Omental fat pad (tissue), 4 donors: ENCODE data around the gene PAQR9. TPM values are rescaled to one million over a fixed set of nuclear protein-coding genes. Genes with fewer than 3 reads are reported as not detected.

Experiments
- ATAC-seq: fragments of 150-250 bp; one replicate; pipeline ENCODE4 v1.9.1; 2016; ENCODE audit warnings: mild to moderate bottlenecking, moderate library complexity; ENCODE audit not compliant: low FRiP score
- DNase-seq: peaks from one replicate; pipeline ENCODE4 v3.0.0-alpha.2; 2019; ENCODE audit warnings: low spot score
- total RNA-seq, 4 donors: library from RNA; depleted of rRNA; stranded (reverse); fragments of >200 nt; gene quantifications; one replicate each; pipeline ENCODE4 v1.1.0, GENCODE V29; 2016
- TF ChIP-seq, protein P1 (sequence below), 3 donors: fragments of 450-650 bp; IDR thresholded peaks; one replicate each; pipeline ENCODE4 v1.5.1; 2016 to 2017; ENCODE audit warnings: antibody characterized with exemption in 3 of 3, mild to moderate bottlenecking in 3 of 3, moderate library complexity in 2 of 3

The PAQR9 gene
- total RNA-seq, 4 donors from 2014 or later = 0.93 to 1.8 TPM; not detected in 2

DNA sequence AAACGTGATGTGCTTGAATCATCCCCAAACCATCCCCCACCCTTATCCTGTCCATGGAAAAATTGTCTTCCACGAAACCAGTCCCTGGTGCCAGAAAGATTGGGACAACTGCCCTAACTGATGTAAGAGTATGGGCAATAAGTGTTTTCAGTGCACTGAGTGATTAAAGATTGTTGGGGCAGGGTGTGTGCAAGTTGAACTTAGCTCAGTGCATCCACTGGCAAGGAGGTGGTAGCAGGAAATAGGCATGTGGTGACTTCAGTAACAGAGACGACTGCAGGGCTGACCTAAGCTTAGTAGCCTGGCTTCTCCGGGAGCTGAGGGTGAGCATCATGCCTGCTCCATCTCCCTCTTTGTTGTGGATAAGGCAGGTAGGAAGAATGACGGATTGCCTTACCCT lies 27.5 kb downstream of the PAQR9 start:
- DNase-seq (no peak), ATAC-seq (no peak)
- TF ChIP-seq, protein P1, sequence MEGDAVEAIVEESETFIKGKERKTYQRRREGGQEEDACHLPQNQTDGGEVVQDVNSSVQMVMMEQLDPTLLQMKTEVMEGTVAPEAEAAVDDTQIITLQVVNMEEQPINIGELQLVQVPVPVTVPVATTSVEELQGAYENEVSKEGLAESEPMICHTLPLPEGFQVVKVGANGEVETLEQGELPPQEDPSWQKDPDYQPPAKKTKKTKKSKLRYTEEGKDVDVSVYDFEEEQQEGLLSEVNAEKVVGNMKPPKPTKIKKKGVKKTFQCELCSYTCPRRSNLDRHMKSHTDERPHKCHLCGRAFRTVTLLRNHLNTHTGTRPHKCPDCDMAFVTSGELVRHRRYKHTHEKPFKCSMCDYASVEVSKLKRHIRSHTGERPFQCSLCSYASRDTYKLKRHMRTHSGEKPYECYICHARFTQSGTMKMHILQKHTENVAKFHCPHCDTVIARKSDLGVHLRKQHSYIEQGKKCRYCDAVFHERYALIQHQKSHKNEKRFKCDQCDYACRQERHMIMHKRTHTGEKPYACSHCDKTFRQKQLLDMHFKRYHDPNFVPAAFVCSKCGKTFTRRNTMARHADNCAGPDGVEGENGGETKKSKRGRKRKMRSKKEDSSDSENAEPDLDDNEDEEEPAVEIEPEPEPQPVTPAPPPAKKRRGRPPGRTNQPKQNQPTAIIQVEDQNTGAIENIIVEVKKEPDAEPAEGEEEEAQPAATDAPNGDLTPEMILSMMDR (IDR thresholded peaks at IDR 0.05) = no peak

GRCh38 chr3:142934887-142935269 lies 28.6 kb downstream of the PAQR9 start:
- ATAC-seq (no peak), DNase-seq (no peak)
- TF ChIP-seq, protein P1 (IDR thresholded peaks at IDR 0.05) = no peak

GRCh38 chr3:142934128-142934886 lies 29.2 kb downstream of the PAQR9 start:
- DNase-seq = no peak
- TF ChIP-seq, protein P1 (IDR thresholded peaks at IDR 0.05) = no peak
- no peak for ATAC-seq

GRCh38 chr3:142931222-142931621 lies 32.3 kb downstream of the PAQR9 start:
- no peak for DNase-seq
- TF ChIP-seq, protein P1 (IDR thresholded peaks at IDR 0.05) = no peak
- ATAC-seq = no peak

GRCh38 chr3:142930463-142930862 lies 33.0 kb downstream of the PAQR9 start:
- ATAC-seq (no peak), DNase-seq (no peak)
- TF ChIP-seq, protein P1 (IDR thresholded peaks at IDR 0.05) = no peak

DNA sequence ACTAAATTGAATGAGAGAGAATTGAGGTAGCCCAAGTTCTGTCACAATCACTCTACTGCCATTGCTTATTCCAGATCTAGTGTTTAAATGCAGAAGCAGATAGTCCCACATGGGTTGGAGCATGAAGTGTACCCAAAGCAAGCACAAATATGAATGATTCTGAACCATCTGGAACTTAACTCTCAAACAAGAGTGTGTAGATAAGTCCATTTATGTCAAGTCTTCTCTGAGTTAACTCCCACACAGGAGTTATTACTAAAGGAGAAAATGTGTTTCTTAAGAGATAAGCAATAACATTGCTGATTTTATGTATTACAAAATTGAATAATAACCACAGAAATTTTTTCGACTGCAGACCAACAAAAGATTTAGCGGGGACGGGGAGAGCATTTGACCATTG lies 33.6 kb downstream of the PAQR9 start:
- no peak for DNase-seq
- no peak for ATAC-seq
- TF ChIP-seq, protein P1 (IDR thresholded peaks at IDR 0.05) = no peak

GRCh38 chr3:142929109-142929508 lies 34.4 kb downstream of the PAQR9 start:
- TF ChIP-seq, protein P1 (IDR thresholded peaks at IDR 0.05) = no peak
- no peak for ATAC-seq
- DNase-seq = no peak
